IMR-90 (cell line): ENCODE data around the gene TBCK. TPM values are rescaled to one million over a fixed set of nuclear protein-coding genes. Genes with fewer than 3 reads are reported as not detected.

Experiments used
- ATAC-seq: fragments of 200-7000 bp; cut with Tn5 transposase; 2 replicates; pipeline ENCODE4 v1.9.1; 2020; ENCODE audit warnings: low read depth, mild to moderate bottlenecking, moderate library complexity
- BruUV-seq: library from RNA; stranded (reverse); fragments of 400-500 nt; replicated peaks from 2 replicates; lab custom pipeline; 2021; lab: Mats Ljungman, UMichigan
- CTCF ChIA-PET: fragments of 300-600 bp; formaldehyde crosslinking; extraction: SDS; loops from one replicate; lab custom pipeline; 2021; ENCODE audit warnings: antibody characterized with exemption; lab: Yijun Ruan, JAX
- POLR2A ChIA-PET: fragments of 300-600 bp; sonication (Branson Sonifier 250); formaldehyde crosslinking; loops from one replicate; lab custom pipeline; 2022; ENCODE audit warnings: antibody characterized with exemption; ENCODE audit not compliant: unreplicated experiment; lab: Charles Lee
- DNase-seq: peaks from one replicate; pipeline ENCODE4 v3.0.0; 2013
- H2AFZ ChIP-seq: replicated peaks from 2 replicates; pipeline ENCODE3; 2013; ENCODE audit warnings: low read length, mild to moderate bottlenecking; ENCODE audit not compliant: poor library complexity
- H2AK5ac ChIP-seq: 2 replicates; pipeline ENCODE4 v1.6.1; 2013; ENCODE audit warnings: low read depth, low read length, inconsistent platforms
- H2AK9ac ChIP-seq: replicated peaks from 2 replicates; pipeline ENCODE3; 2013; ENCODE audit warnings: mild to moderate bottlenecking, low read depth, low read length, moderate library complexity; ENCODE audit not compliant: poor library complexity
- H2BK120ac ChIP-seq: 2 replicates; pipeline ENCODE4 v1.6.1; 2013; ENCODE audit warnings: low read depth, low read length, inconsistent platforms
- H2BK15ac ChIP-seq: 3 replicates; pipeline ENCODE4 v1.6.1; 2013; ENCODE audit warnings: low read depth, low read length, inconsistent platforms
- H2BK20ac ChIP-seq: 2 replicates; pipeline ENCODE4 v1.6.1; 2013; ENCODE audit warnings: low read depth, mild to moderate bottlenecking, inconsistent platforms, low read length, moderate library complexity
- H2BK5ac ChIP-seq: 2 replicates; pipeline ENCODE4 v1.6.1; 2013; ENCODE audit warnings: mild to moderate bottlenecking, low read depth, low read length, inconsistent platforms; ENCODE audit not compliant: poor library complexity, severe bottlenecking
- H3K14ac ChIP-seq: replicated peaks from 2 replicates; pipeline ENCODE4 v1.6.1; 2013; ENCODE audit warnings: low read depth, low read length, inconsistent platforms
- H3K18ac ChIP-seq: 2 replicates; pipeline ENCODE4 v1.6.1; 2013; ENCODE audit warnings: low read depth, low read length, control low read depth
- H3K23ac ChIP-seq: 2 replicates; pipeline ENCODE4 v1.6.1; 2013; ENCODE audit warnings: low read depth, low read length, inconsistent platforms
- H3K27ac ChIP-seq: 2 replicates; pipeline ENCODE4 v1.5.1; 2013; ENCODE audit warnings: mild to moderate bottlenecking, control low read depth, low read length; ENCODE audit not compliant: insufficient read depth
- H3K27me3 ChIP-seq: 2 replicates; pipeline ENCODE4 v1.6.1; 2013; ENCODE audit warnings: low read length; ENCODE audit not compliant: control insufficient read depth, insufficient read depth
- H3K36me3 ChIP-seq: 2 replicates; pipeline ENCODE4 v1.6.1; 2013; ENCODE audit warnings: low read length, mixed read lengths; ENCODE audit not compliant: control insufficient read depth, insufficient read depth
- H3K4ac ChIP-seq: 2 replicates; pipeline ENCODE4 v1.6.1; 2013; ENCODE audit warnings: low read depth, low read length, inconsistent platforms
- H3K4me1 ChIP-seq: 2 replicates; pipeline ENCODE4 v1.6.1; 2013; ENCODE audit warnings: low read length, mixed read lengths; ENCODE audit not compliant: control insufficient read depth, insufficient read depth
- H3K4me2 ChIP-seq: 2 replicates; pipeline ENCODE4 v1.6.1; 2013; ENCODE audit warnings: low read depth, mild to moderate bottlenecking, control low read depth, low read length, moderate library complexity
- H3K4me3 ChIP-seq: 2 replicates; pipeline ENCODE4 v1.5.1; 2013; ENCODE audit warnings: low read depth, mild to moderate bottlenecking, control low read depth, low read length, moderate library complexity; ENCODE audit not compliant: insufficient read depth
- H3K56ac ChIP-seq: 2 replicates; pipeline ENCODE4 v1.6.1; 2013; ENCODE audit warnings: low read length, inconsistent platforms; ENCODE audit not compliant: insufficient read depth; ENCODE audit errors: extremely low read depth
- H3K79me1 ChIP-seq, 2 experiments: 2 replicates each; pipeline ENCODE4 v1.6.1; 2013; ENCODE audit warnings: low read length in 2 of 2, inconsistent platforms in 1 of 2, low read depth in 1 of 2
- H3K9ac ChIP-seq: 2 replicates; pipeline ENCODE4 v1.6.1; 2013; ENCODE audit warnings: low read depth, low read length, control low read depth
- H3K9me1 ChIP-seq: 2 replicates; pipeline ENCODE4 v1.6.1; 2013; ENCODE audit warnings: low read length, inconsistent platforms; ENCODE audit not compliant: insufficient read depth
- H3K9me3 ChIP-seq: 2 replicates; pipeline ENCODE4 v1.6.1; 2013; ENCODE audit warnings: low read length; ENCODE audit not compliant: control insufficient read depth, insufficient read depth
- H4K20me1 ChIP-seq: 2 replicates; pipeline ENCODE4 v1.6.1; 2013; ENCODE audit warnings: low read length, inconsistent platforms; ENCODE audit not compliant: insufficient read depth
- H4K5ac ChIP-seq: 2 replicates; pipeline ENCODE4 v1.6.1; 2013; ENCODE audit warnings: mild to moderate bottlenecking, low read depth, low read length, control low read depth
- H4K8ac ChIP-seq, 2 experiments: 2 replicates each; pipeline ENCODE4 v1.6.1; 2013; ENCODE audit warnings: low read depth in 2 of 2, low read length in 2 of 2, control low read depth in 1 of 2, inconsistent platforms in 1 of 2
- H4K91ac ChIP-seq: 2 replicates; pipeline ENCODE4 v1.6.1; 2013; ENCODE audit warnings: low read depth, low read length, inconsistent platforms; ENCODE audit not compliant: insufficient read depth
- BHLHE40 ChIP-seq: fragments of 150-350 bp; IDR thresholded peaks from 2 replicates; pipeline ENCODE4 v1.6.1; 2016; ENCODE audit warnings: mild to moderate bottlenecking, low read depth, low read length
- CEBPB ChIP-seq: IDR thresholded peaks from 2 replicates; pipeline ENCODE4 v1.6.1; 2012; ENCODE audit warnings: low read depth, low read length, improper control_type of control experiment
- CHD1 ChIP-seq: IDR thresholded peaks from 2 replicates; pipeline ENCODE4 v1.6.1; 2012; ENCODE audit warnings: low read depth, low read length, improper control_type of control experiment
- CTCF ChIP-seq: conservative IDR thresholded peaks from 2 replicates; pipeline ENCODE4 v1.5.1; 2012; ENCODE audit warnings: mild to moderate bottlenecking, low read depth, low read length, improper control_type of control experiment
- ELK1 ChIP-seq: fragments of 150-350 bp; IDR thresholded peaks from 2 replicates; pipeline ENCODE4 v1.6.1; 2016; ENCODE audit warnings: low read depth, mild to moderate bottlenecking, low read length, moderate library complexity, borderline replicate concordance
- FOS ChIP-seq: fragments of 150-350 bp; IDR thresholded peaks from 2 replicates; pipeline ENCODE4 v1.6.1; 2016; ENCODE audit warnings: low read depth, low read length
- MAFK ChIP-seq: IDR thresholded peaks from 2 replicates; pipeline ENCODE4 v1.6.1; 2012; ENCODE audit warnings: low read depth, low read length, improper control_type of control experiment
- MAZ ChIP-seq: IDR thresholded peaks from 2 replicates; pipeline ENCODE4 v1.6.1; 2012; ENCODE audit warnings: low read depth, mild to moderate bottlenecking, low read length, improper control_type of control experiment, moderate library complexity, borderline replicate concordance
- MXI1 ChIP-seq: IDR thresholded peaks from 2 replicates; pipeline ENCODE4 v1.6.1; 2012; ENCODE audit warnings: low read depth, mild to moderate bottlenecking, low read length, moderate library complexity, borderline replicate concordance
- NFE2L2 ChIP-seq: fragments of 150-350 bp; IDR thresholded peaks from 2 replicates; pipeline ENCODE4 v1.6.1; 2016; ENCODE audit warnings: low read depth, mild to moderate bottlenecking, low read length
- POLR2A ChIP-seq: IDR thresholded peaks from 2 replicates; pipeline ENCODE4 v1.6.1; 2012; ENCODE audit warnings: mild to moderate bottlenecking, low read depth, low read length
- RAD21 ChIP-seq: IDR thresholded peaks from 2 replicates; pipeline ENCODE4 v1.6.1; 2012; ENCODE audit warnings: low read length, improper control_type of control experiment
- RCOR1 ChIP-seq: IDR thresholded peaks from 2 replicates; pipeline ENCODE4 v1.6.1; 2012; ENCODE audit warnings: mild to moderate bottlenecking, low read length, improper control_type of control experiment; ENCODE audit not compliant: insufficient replicate concordance
- RFX5 ChIP-seq: IDR thresholded peaks from 2 replicates; pipeline ENCODE4 v1.8.0; 2012; ENCODE audit warnings: low read depth, mild to moderate bottlenecking, low read length, moderate library complexity
- SMC3 ChIP-seq: fragments of 150-350 bp; IDR thresholded peaks from 2 replicates; pipeline ENCODE4 v1.6.1; 2016; ENCODE audit warnings: low read depth, mild to moderate bottlenecking, antibody characterized with exemption, low read length, moderate library complexity
- USF2 ChIP-seq: fragments of 150-350 bp; IDR thresholded peaks from 2 replicates; pipeline ENCODE4 v1.6.1; 2017; ENCODE audit warnings: mild to moderate bottlenecking, antibody characterized with exemption, low read length, low read depth
- WGBS, 2 experiments: methylation state at CpG; one replicate each; pipeline versions ENCODE4 v1.1.5 to v1.1.7; 2013; ENCODE audit warnings: missing lambda C conversion rate in 2 of 2; ENCODE audit not compliant: insufficient read length in 1 of 2; ENCODE audit errors: extremely low coverage in 2 of 2; 5-methylcytosine and 5-hydroxymethylcytosine counted together
- dilution Hi-C: fragments of 300-500 bp; cut with HindIII; formaldehyde crosslinking; loops from one replicate; pipeline ENCODE4 v1.14.3; 2018; ENCODE audit warnings: low sequenced_read_pairs; ENCODE audit not compliant: unreplicated experiment
- in situ Hi-C: fragments of 300-500 bp; cut with MboI; formaldehyde crosslinking; loops from 3 replicates; pipeline ENCODE4 v1.14.3; 2019; ENCODE audit warnings: low sequenced_read_pairs, inconsistent platforms, mixed read lengths
- intact Hi-C: fragments of 100-400 bp; cut with micrococcal nuclease; formaldehyde crosslinking; loops from 2 replicates; pipeline ENCODE4 v1.10.0; 2022
- polyA plus RNA-seq, 3 experiments: library from polyadenylated mRNA; depleted of rRNA; stranded (reverse); fragments of >200 nt; gene quantifications; 2 replicates each; pipeline ENCODE4 v1.2.3, GENCODE V29; 2012; ENCODE audit warnings: low replicate concordance in 1 of 3
- total RNA-seq: library from RNA; depleted of rRNA; stranded (reverse); fragments of >200 nt; gene quantifications from 2 replicates; pipeline ENCODE4 v1.2.3, GENCODE V29; 2012

Gene TBCK
- total and polyA plus RNA-seq, 2 of the 4 experiments (the other 2 are of a cell fraction) = 10.7 to 29.9 TPM

GRCh38 chr4:106149911-106150310, 166.1 kb downstream of the TBCK start:
- ChIA-PET POLR2A (no interaction called here), CTCF (no interaction called here)
- no peaks in the 10 kb centered on the region for H3K27me3 ChIP-seq
- no peaks in the 10 kb centered on the region for H3K36me3 ChIP-seq
- in situ Hi-C loops = no loop called here
- H2BK5ac ChIP-seq = no peak overlapping the region
- H3K18ac ChIP-seq = no peak overlapping the region
- H3K4me2 ChIP-seq = no peak overlapping the region
- no peaks in the 10 kb centered on the region for H3K79me1 ChIP-seq
- H2AFZ ChIP-seq = no peak overlapping the region
- no peak overlapping the region for H2BK15ac ChIP-seq
- H4K91ac ChIP-seq = no peak overlapping the region
- H3K4me1 ChIP-seq = no peaks in the 10 kb centered on the region
- dilution Hi-C loops = no loop called here
- no peak overlapping the region for H3K4me3 ChIP-seq
- H3K9me3 ChIP-seq = no peaks in the 10 kb centered on the region
- no peak overlapping the region for H4K5ac ChIP-seq
- H4K8ac ChIP-seq = no peak overlapping the region
- H3K14ac ChIP-seq = no peak overlapping the region
- TF ChIP-seq NFE2L2 = no peak
- no peak for TF ChIP-seq RCOR1
- TF ChIP-seq RAD21 = no peak
- TF ChIP-seq FOS = no peak
- no peak for TF ChIP-seq CHD1
- no peak for TF ChIP-seq RFX5
- TF ChIP-seq MAZ = no peak
- no peak for TF ChIP-seq SMC3
- no peak for TF ChIP-seq CTCF
- no peak for TF ChIP-seq BHLHE40
- TF ChIP-seq USF2 = no peak
- no peak for TF ChIP-seq CEBPB
- TF ChIP-seq ELK1 = no peak
- no peak for TF ChIP-seq MAFK
- TF ChIP-seq POLR2A = no peak
- no peak for TF ChIP-seq MXI1
- H3K4ac ChIP-seq = no peak overlapping the region
- no peak overlapping the region for H3K56ac ChIP-seq
- H3K9me1 ChIP-seq = no peaks in the 10 kb centered on the region
- H3K23ac ChIP-seq = no peak overlapping the region
- H4K20me1 ChIP-seq = no peaks in the 10 kb centered on the region
- no TSS peak for BruUV-seq
- H2AK5ac ChIP-seq = no peak overlapping the region
- no CpG with 5 or more reads among the region's 2 CpGs for WGBS, 2 experiments
- no peak for DNase-seq
- no peak overlapping the region for H2BK120ac ChIP-seq
- no peak overlapping the region for H3K27ac ChIP-seq
- intact Hi-C loops = no loop called here
- no peak overlapping the region for H3K9ac ChIP-seq
- ATAC-seq = no peak
- no peak overlapping the region for H2AK9ac ChIP-seq
- H2BK20ac ChIP-seq = no peak overlapping the region
